Measurements from ENCODE around the gene PODNL1.

GRCh38 chr19:13977803-13978202 is 39.6 kb upstream of the PODNL1 start:
- TF ChIP-seq CTCF (IDR thresholded peaks at IDR 0.05) (no peak), EP300 (IDR thresholded peaks at IDR 0.05) (no peak)

Measured in upper lobe of left lung (tissue), 4 donors.